Stimulated activated CD4-positive, alpha-beta T cell treated with anti-CD3 and anti-CD28 coated beads, Interleukin-15, amount 100 ng/mL, for 48 hours (primary cell): ENCODE results near the gene GAL3ST3.
"Not testable (repeated sequence)": the region's sequence is repeated elsewhere in the genome, so short reads cannot be mapped to it uniquely, and the experiment has no call there.

Experiments used
- DNase-seq, 2 donors: peaks; one replicate each; pipeline ENCODE4 v3.0.0-alpha.2; 2020; ENCODE audit warnings: low read depth in 2 of 2

The GAL3ST3 gene

DNA sequence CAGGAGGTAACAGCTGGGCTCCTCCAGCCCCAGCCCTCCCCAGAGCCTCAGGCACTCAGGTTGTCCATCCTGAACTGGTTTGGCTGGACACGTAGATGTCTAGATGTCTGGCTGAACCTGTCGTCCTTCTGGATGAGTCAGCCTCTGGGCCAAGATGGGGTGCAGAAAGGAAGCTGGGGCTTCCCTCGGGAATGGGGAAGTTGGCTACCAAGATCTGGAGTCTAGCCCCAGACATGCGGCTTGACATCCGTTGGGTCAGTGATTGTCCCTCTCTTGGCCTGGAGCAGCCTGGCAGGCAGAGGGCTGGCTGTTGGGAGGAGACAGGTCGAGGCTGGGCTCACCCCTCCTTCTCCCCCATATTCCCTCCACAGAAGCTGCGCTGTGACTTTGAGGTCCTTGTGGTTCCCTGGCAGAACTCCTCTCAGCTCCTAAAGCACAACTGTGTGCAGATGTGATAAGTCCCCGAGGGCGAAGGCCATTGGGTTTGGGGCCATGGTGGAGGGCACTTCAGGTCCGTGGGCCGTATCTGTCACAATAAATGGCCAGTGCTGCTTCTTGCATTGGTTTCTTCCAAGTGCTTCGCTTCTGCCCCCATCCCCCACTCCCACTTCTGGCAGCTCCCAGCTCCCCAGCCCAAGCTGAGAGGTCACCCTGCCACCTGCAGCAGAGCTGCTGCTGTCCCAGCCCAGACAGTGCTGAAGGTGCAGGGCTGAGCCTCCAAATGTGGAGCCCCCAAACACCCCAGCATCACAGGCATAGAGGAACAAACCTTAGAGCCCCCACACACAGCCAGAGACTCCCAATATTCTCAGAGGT lies 35.8 kb downstream of the GAL3ST3 start:
- DNase-seq: no peak

DNA sequence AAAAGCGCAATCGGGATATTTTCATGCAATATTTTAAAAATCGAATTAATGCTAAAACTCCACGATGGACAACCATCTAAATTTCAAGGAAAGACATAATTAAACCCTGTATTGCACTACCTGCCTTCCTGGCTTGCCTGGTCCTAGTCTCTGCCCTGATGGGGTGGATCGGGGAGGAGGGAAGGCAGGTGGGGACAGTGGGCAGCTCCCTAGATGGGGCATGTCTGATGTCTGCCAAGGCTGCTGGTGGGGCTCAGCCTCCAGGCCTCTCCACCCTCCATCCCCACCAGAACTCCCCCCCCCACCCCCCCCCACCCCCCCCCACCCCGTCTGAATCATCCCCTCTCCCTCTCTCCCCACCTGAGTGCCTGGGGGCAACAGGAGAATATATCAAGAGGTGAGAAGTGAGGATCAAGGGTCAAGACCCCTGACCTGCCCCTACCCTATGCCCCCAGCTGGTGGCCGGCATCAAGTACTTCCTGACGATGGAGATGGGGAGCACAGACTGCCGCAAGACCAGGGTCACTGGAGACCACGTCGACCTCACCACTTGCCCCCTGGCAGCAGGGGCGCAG lies 36.5 kb downstream of the GAL3ST3 start:
- no peak for DNase-seq

DNA sequence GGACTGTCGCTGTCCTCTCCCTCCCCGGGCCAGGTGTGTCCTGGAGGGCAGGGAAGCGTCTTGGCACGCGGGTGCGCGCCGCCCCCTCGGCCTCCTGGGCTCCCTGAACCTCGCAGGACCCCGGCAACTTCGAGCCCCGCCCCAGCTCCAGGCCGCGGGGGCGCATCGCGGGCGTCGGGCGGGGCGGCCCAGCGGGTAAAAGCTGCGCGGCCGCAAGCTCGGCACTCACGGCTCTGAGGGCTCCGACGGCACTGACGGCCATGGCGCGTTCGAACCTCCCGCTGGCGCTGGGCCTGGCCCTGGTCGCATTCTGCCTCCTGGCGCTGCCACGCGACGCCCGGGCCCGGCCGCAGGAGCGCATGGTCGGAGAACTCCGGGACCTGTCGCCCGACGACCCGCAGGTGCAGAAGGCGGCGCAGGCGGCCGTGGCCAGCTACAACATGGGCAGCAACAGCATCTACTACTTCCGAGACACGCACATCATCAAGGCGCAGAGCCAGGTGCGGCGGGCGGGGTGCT lies 37.1 kb downstream of the GAL3ST3 start, which contains the start of gene CST6:
TSS of gene CST6 (plus strand) at position 224 of the 519 bp plus-strand sequence. CDS start at position 261, 37 bp downstream.
- no peak for DNase-seq

DNA sequence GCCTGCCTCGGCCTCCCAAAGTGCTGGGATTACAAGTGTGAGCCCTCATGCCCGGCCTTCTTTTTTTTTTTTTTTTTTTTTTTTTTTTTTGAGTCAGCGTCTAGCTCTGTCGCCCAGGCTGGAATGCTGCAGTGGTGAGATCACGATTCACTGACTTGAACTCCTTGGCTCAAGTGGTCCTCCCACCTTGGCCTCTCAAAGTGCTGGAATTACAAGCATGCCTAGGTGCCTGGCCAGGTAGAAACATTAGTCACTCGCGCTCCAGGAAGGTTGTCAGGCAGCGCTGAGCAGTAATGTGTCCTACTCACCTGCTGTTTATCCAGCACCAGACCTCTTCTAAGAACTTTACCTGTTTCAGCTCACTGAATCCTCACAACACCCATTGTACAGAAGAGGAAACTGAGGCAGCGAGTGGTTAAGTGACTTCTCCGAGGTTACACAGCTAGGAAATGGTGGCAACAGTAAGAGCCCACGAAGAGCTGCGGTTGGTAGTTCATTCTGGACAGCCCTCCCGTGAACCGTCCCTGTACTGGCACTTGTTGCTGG lies 37.6 kb downstream of the GAL3ST3 start:
- no peak for DNase-seq

DNA sequence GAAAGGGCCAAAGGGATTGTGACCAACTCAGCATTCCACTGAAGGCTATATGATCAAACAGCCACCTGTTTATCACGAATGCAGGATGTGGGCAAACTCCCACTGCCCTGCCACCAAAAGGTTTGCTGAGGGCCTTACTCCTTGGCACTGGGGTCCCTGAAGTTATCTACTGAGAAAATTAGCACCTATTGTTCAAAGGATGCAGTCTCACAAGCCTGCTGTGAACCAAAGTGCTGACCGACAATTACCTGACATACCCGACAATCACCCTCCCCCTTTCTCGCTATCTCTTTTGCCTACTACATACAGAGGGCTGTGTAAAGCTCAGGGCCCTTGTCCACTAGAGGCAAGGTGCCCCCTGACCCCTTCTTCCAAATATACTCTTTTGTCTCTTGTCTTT lies 38.9 kb downstream of the GAL3ST3 start:
- DNase-seq: not testable (repeated sequence)

DNA sequence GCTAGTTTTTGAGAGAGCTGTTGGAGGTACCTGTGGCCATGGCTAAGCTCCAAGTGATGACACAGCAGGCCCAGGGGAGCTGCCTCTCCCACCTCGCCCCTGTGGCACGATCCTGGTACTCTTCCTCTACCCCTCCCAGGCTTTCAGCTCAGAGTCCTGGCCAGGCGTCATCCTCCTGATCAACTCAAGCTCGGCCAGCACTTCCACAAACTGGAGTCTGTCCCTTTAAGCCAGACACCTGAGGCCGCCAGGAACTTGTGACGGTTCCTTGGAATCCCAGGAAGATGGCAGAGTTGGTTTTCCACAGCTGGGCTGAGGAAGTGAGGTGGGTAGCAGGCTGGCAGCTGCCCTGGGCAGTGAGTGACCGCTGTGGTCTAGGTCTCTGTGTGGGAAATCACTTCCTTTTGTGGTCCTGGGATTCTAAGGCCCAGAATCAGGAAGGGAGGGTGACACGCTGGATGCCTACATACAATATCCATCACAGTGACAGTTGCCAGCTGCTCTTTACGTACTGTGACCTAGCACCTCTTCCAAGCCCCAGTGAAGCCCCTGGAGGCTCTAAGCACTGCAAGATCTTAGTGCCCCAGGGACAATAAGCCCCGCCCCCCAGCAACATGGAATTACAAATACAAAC lies 40.4 kb downstream of the GAL3ST3 start:
- no peak for DNase-seq

DNA sequence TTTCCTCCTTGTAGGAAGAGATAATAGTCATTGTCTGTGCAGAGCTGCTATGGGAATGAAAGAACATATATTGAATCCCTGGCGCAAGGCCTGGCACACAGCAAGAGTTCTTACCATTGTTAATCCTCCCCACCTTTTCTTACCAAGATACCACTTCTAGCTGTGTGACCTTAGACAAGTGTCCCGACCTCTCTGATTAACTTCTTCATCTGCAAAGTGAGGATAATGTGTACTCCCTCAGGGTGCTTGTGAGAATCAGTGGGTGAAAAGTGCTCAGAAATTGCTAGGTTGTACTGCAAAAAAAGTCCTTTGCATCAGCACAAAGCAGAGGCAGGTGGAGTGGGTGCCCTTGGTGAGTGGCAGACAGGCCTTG lies 40.9 kb downstream of the GAL3ST3 start:
- DNase-seq: no peak

DNA sequence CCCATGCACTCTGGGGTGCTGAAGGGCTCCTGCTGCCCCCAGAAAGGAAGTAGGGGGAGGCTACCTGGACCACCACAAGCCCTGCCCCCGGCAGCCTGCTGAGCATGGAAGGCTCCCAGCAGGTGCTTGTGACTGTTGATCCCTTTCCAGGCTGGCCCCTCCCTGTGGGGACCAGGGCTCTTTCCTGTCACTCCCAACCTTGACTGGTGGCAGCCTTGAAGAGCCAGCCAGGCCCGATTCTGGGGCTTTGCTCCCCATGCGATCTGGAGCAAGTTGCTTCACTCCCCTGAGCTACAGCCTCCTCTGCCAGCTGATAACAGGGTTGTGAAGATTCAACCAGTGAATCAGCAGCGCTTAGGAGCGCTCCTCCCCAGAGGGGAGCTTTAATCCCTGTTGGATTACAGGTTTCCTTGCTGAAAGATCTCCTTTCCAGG lies 41.7 kb downstream of the GAL3ST3 start:
- no peak for DNase-seq

DNA sequence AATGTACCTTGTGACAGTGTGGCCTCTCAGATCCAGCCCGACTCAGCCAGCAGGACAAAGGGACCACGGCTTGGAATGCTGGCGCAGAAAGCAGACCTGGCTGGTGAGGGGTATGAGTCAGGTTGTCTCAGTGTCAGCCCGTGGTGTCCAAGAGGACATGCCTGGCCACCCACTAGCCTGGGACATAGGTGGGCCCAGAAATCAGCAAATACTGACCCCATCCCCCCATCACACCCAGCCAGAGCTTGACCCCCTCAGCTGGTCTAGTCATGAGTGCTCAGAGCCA lies 42.1 kb downstream of the GAL3ST3 start:
- no peak for DNase-seq

DNA sequence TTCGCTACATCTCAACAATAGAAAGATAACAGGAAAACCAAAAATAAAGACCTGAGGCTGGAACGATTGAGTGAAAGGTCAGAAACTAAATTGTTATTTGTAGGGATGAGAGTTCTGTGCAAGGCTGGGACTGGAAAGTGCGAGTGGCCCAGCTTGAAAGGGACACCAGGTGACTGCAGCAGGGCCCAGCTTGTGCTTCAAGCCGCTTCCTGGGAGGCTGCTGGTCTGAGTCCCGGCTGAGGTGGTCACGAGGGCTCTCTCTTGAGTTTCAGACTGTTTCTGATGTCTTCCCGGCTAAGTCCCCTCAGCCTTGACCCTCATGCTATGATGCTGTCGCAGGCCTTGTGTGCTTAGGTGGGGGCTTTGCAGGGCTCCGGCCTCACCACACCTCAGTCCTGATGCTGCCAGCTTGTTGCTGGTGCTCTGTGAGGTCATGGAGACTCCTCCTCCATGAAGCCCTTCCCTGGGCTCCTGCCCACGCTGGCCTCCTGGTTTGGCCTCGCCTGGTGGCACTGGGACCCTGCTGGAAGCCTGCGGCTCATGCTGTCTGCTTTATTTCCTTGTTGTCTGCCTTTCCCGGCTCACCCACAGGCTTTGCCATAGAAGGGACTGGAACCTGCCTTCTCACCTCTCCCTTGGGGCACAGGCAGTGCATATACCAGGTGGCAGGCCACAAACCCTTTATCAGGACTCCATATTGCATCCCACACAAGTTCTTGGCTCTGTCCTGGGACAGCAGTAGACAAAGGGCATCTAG lies 42.6 kb downstream of the GAL3ST3 start:
- no peak for DNase-seq

DNA sequence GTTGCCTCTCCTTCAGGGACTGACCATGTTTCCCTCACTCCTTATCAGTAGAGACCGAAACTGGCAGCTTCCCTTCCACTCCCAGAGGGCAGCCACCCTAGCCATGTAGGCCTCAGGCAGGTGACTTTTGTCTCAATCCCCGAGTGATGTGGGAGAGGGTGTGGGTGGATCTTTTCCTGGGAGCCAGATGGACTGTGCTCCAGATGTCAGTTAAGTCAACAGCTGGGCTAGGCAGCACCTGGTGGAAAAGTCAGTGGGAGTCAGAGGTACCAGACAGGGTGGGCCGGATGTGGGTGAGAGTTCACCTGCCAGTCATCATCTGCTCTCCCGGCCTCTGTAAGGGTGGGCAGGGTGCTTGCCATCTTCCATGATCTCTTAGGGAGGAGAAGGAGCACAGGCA lies 44.8 kb downstream of the GAL3ST3 start:
- DNase-seq: no peak

DNA sequence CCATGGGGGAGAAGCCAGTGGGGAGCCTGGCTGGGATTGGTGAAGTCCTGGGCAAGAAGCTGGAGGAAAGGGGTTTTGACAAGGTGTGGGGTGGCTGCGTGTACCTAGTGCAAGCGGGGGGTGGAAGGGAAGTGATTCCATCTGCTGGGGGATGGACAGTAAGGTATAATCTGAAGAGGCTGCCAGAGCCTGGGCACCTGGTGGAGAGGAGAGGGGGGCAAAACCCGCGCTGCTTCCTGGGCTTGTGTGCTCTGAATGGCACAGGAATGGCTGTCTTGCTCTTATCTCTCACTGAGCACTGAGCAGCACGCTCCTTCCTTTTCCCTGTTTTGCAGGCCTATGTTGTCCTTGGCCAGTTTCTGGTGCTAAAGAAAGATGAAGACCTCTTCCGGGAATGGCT lies 45.7 kb downstream of the GAL3ST3 start:
- DNase-seq: no peak

DNA sequence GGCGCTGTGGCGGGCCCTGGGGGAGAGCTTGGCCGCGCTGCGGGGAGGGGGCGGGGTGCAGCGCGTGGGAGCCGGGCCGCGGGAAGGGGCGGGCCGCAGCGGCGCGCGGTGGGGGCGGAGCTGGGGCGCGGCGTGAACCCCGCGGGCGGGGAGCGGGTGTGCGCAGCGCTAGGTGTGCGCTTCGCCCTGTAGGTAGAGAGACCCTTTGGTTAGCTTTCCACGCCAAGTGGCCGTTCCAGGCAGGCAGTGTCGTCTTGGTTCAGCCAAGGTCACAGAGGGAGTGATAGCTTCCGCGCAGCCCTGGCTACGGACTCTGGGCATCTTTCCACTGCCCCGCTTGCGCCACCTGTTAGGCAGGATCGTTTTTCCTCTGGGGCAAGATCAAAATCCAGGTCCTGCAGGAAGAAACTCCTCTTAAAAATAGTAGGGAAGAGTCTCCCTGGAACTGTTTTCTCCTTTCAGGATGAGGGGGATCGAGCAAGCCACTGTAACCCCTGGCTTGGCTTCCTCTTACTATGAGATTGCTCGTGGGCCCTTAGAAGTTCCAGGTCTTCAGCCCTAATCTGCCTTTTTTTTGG lies 46.2 kb downstream of the GAL3ST3 start:
- no peak for DNase-seq

DNA sequence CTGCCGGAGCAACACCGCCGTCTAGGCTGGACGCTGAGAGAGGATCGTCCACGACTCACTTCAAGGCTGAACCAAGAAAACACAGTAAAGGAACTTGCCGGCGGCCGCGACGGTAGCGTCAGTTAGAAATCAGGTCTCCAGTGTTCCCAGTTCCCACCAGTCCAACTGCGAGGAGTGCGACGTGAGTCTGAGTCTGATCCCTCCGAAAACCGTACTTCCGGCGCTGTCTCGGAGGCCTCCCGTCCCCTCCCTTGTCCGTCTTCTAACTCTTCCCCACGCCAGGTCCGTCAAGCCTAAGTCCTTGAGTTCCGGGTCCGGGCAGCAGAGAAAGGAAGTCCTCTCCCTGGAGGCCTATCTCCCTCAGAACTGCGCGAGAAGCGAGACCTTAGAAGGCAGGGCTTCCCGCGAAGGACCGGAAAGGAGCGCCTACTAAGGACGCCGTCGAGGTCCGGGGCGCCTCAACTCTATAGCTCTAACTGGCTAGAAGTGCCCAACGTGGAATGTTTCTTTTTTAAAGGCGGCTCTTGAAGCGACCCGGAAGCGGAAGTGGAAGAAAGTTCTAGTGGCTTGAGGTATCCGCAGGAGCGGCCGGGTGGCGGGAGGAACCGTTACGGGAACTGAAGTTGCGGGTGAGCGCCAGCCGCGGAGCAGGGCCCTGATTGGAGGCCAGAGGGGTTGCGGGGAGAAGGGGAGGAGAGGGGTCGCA lies 46.9 kb downstream of the GAL3ST3 start, which contains the start of the genes BANF1 and EIF1AD:
TSS of gene BANF1 (plus strand) at position 562 of the 706 bp plus-strand sequence. CDS start 748 bp downstream, outside the sequence.
TSS of gene EIF1AD (minus strand) at position 216 of the 706 bp plus-strand sequence. CDS start 1,768 bp downstream, outside the sequence.
- peak; percentile 91 to 93 for DNase-seq

DNA sequence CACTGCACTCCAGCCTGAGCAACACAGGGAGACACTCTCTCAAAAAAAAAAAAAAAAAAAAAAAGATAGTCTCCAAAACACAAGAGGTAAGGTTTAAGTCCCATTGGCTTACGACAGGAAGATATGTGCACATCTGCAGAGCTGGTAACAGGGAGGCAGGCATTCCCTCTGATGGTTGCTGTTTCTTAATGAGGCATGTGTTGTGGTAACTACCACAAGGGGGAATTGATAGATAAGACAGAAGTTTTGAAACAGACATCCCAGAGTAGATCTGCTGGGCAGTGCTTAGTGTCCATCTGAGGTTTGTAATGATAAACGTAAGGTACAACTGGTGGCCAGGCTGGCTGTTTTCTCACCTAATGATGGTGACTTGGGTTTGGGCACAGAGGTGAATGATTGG lies 51.7 kb downstream of the GAL3ST3 start:
- no peak for DNase-seq

DNA sequence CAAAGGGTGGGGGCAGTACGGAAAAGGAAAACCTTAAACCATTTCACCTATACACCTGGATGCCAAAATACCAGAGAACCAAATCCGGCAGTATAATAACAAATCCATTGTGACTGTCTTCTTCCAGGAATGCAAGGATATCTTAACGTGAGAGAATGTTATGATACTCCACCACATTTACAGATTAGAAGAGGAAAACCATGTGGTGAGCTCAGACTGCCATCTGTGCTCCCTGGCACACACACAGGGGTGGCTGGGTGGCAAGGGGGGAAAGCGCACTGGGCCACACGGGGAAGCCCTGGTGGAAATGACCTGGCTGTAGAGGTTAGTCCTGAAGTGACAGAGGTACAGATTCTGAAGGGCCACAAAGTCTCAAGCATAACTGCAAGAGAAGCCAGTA lies 56.9 kb downstream of the GAL3ST3 start:
- no peak for DNase-seq
